Activated CD8-positive, alpha-beta memory T cell treated with anti-CD3 and anti-CD28 coated beads for 48 hours (primary cell): ENCODE results near the gene WDR59.

Source experiments
- DNase-seq, 3 experiments: peaks; one replicate each; pipeline ENCODE4 v3.0.0-alpha.2; 2020; ENCODE audit warnings: low read depth in 2 of 3, low spot score in 2 of 3

WDR59 gene

DNA sequence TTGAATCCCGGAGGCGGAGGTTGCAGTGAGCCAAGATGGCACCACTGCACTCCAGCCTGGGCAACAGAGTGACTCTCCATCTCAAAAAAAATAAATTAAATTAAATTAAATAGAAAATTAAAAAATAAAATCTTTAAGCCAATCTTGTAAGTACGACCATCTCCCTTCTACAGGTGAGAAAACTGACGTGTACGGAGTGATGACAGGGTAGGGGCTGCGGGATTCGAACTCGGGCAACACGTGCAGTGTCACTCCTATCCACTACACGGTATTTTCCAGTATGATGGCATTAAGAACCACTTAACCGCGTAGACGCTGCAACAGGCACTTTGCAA is 762 bp downstream of the WDR59 start:
- peak in 1 of 3 experiments; percentile 1 for DNase-seq

DNA sequence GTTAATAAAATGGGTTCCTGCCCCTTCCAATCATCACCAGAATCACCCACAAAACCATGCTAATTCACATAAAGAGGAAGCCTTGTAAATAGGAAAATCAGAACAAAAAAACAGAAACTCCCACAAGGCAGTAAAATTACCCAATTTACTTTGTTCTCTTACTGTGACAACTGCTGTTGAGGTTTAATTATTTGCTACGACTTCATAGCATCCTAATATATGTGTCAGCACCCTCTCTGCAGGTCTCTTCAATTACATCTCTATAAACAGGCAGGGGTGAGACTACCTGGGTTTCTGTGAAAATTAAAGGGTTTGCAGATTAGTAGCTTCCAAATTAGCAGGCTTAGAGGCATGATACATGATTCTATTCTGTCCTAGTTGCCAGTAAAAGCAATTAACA is 2.7 kb downstream of the WDR59 start:
- no peak for DNase-seq

DNA sequence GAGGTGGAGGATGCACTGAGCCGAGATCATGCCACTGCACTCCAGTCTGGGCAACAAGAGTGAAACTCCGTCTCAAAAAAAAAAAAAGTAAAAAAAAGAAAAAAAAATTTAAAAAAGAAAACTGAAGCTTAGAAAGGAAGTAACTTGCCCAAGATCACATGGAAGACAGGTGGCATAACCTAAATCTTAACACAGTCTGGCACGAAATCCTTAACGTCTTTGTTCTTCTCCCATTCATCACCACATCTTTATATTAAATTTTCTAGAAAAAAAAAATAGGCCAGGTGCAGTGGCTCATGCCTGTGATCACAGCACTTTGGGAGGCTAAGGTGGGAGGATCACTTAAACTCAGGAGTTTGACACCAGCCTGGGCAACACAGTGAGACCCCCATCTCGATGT is 9.3 kb downstream of the WDR59 start:
- no peak for DNase-seq

DNA sequence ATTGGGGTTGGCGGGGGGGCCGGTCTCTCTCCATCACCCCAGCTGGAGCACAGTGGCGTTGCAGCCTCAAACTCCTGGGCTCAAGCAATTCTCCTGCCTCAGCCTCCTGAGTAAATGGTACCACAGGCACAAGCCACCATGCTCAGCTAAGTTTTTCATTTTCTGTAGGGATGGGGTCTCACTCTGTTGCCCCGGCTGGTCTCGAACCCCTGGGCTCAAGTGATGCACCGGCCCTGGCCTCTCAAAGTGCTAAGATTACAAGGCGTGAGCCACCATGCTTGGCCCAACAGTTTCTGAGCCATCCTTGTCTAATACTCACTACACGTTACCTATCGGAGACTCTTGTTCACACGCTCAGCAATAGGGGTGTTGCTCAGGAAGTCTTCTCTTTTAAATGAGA is 11.6 kb downstream of the WDR59 start:
- no peak for DNase-seq

DNA sequence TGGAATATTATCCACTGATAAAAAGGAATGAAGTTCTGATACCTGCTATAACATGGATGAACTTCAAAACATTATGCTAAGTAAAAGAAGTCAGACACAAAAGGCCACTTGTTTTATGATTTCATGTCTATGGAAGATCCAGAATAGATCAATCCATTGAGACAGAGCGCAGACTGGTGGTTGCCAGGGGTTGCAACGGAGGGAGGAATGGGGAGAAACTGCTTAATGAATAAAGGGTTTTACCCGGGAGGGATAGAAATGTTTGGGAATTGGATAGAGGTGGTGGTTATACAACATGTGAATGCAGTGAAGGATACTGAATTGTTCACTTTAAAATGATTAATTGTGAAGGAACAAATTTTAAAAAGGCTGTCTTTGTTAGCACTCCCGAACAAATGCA is 30.2 kb downstream of the WDR59 start:
- no peak for DNase-seq

DNA sequence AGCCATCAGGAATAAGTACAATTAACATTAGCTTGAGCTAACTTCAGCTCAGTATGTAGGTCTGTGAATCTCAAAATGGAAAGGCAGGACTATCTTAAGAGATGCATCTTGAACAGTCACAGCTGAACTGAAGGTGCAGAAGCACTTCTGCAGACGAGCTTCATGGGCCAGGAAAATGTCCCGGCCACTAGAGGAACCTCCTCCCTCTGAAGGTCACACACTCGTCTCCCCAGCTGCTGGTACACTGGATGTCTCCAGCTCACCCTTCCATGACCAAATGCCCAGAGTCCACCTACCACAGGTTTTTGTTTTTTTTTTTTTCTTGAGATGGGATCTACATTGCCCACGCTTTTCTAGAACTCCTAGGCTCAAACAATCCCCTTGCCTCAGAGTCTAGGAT is 33.2 kb downstream of the WDR59 start:
- DNase-seq = no peak

DNA sequence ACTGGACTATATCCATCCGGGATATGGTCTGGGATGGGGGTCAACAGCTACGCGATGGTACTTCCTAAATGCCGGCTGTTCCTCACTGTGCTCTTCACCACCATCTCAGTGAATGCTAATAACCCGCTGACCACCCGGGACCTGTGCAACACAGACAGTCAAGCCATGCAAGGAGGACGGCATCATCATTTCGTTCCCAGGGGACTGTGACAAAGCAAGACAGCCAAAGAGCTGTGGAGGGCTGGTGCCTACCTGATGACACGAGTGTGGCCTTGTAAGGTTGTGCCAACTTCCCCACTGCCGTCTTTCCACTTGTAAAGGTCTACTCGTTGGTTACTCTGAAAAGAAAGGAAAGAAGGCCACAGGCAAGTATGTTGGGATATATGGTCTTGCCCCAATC is 33.7 kb downstream of the WDR59 start:
- no peak for DNase-seq

DNA sequence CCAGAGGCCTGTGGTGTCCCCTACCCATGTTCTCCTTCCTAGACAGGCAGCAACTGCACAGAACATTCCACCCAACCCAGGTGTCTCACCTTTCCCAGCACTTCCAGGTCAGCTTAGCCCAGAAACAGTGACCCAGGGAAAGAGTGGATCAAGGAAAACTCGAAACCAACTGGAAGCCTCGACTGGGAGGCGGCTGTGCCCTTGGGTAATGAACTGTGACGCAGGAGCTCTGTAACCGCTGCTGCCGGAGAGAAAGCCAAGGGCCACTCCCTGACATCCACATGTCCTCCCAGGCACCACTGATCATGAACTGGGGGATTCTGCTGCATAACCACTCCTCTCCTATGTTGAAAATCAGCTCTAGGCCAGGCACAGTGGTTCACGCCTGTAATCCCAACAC is 34.4 kb downstream of the WDR59 start:
- no peak for DNase-seq

DNA sequence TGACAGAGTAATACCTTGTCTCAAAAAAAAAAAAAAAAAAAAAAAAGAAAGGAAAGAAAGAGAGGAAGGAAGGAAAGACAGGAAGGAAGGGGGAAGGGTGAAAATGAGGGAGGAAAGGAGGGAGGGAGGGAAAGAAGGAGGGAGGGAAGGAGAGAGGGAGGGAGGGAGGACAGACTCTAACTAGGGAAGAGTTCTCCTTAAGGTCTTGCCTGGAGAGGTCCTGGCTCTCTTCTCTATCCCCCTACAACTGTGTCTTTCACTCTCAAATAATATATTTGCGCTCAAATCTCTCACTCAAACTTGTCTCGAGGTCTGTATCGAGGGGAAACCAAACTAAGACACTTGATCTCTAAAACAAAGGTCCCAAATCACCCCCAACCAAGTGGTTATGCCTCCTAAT is 35.6 kb downstream of the WDR59 start:
- DNase-seq = no peak

DNA sequence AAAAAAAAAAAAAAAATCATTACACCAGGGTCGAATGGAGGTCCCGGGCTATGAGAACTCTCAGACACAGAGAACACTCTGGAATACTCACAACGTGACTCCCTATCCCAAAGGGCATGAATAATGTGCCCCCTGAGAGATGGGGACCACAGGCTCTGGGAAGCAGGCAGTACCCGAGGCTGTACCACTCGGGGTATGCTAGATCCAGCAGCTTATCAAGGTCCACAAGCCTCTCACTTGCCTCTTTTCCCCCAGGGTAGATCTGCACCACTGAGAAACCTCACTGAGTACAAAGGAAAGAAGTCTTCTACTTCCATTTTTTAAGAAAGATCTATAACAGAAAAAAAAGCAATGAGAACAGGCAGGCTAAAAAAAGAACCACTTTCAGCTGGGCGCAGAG is 40.5 kb downstream of the WDR59 start:
- DNase-seq = no peak

DNA sequence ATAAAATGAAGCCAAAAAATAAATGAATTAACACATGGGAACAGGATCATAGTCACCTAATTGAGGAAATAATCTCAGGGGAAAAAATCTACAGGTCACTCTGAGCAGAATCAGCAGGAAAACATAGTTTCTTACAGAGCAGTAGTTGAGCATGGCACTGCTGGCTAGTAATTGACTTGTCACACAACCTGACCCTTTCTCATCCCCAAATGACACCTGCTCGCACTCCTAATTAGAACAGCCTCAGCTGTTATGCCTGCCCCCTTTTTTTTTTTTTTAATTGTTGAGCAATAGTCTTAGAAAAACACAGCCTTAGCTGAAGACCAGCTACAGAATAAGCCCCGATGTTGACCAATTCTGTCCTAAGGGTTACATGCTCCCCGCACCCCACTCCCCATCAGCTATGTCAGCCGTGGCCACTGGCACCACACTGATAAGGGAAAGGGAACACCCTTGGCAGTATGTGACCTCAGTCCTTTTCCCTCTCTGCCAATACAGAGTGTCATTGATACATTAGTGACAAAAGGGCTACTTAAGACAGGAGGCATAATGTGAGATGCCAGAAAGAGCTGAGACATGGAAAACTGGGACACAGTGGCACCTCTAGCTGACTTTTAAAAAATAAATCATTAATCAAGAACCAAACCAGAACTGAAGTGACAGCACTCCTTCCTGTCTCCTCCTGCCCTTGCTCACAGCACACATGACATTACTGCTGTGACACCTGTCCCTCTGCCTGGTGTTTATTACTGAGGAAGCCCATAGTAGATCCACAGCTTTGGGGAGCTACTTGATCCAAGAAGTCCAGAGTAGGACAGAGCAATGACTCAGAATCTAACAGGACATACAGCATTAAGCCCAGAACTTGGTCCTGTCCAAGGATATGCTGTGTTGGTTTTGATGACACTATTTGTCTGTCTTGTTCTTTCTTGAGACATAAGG is 41.7 kb downstream of the WDR59 start:
- DNase-seq = no peak

DNA sequence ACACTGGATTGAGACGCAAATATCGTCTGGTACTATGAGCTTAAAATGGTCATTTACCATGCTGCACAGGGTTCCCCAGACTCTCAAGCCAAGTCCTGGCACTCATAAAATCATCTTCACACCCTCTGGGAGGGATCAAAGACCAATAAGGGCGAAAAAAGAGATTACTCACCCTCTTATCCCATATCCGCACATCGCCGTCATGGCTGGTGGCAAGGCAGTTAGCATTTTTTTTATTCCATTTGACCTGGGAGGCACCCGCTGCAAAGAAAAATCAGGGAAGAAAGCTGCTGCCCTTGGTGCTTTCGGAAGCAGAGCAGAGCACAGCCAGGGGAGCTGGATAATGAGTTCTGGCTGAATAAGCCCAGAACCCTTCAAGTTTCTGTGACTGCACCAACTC is 42.4 kb downstream of the WDR59 start:
- no peak for DNase-seq

DNA sequence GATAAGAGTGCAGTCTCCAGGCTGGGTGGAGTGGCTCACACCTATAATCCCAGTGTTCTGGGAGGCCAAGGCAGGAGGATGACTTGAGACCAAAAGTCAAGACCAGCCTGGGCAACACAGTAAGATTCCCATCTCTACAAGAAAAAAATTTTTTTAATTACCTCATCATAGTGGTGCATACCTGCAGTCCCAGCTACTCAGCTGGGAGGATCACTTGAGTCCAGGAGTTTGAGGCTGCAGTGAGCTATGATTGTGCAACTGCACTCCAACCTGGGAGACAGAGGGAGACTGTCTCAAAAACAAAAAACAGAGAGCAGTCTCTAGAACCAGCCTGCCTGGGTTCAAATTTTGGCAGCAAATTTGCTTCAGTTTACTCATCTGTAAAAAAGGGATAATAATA is 45.2 kb downstream of the WDR59 start:
- no peak for DNase-seq

DNA sequence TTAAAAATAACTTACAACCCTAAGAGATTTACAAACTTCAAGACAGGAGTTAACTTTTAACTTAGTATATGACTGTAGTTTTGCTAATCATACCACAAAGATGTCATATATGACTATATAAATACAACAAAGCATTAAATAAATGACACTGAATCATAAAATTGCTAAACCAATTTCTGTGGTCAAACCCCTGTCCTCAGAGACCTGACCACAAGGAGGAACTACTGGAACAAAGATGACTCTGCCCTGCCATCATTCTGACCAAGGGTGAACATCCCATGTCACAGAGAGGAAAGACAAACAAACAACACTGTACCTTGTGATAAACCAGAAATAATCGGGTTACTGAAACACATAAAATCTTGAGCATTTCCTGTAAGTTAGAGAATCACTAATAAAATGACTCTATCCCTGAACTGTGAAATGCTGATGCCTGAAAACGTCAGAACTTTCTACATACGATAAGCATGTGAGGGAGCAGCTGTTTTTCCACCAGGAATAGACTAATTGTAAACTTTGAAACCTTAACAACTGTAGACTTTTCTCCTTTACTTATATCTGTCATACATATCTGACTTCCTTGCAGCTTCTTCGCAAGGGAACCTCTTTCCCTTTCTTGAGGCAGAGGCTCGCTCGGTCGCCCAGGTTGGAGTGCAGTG is 47.9 kb downstream of the WDR59 start:
- no peak for DNase-seq

DNA sequence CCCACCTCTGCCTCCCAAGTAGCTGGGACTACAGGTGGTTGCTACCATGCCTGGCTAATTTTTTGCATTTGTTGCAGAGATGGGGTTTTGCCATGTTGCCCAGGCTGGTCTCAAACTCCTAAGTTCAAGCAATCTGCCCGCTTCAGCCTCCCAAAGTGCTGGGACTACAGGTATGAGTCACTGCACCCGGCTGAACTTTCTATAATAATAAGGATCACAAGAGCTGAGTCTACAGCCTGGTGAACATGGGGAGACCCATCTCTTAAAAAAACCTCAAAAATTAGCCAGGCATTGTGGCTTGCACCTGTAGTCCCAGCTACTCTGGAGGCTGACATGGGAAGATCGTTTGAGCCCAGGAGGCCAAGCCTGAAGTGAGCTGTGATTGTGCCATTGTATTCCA is 53.5 kb downstream of the WDR59 start:
- DNase-seq = no peak

DNA sequence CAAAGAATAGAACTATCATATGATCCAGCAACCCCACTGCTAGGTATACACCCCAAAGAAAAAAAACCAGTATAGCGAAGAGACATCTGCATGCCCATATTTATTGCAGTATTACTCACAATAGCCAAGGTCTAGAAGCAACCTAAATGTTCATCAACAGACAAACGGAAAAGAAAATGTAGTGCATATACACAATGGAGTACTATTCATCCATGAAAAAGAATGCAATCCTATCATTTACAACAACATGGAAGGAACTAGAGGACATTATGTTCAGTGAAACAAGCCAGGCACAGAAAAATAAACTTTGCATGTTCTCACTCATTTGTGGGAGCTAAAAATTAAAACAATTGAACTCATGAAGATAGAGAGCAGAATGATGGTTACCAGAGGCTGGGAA is 55.3 kb downstream of the WDR59 start:
- DNase-seq = no peak

DNA sequence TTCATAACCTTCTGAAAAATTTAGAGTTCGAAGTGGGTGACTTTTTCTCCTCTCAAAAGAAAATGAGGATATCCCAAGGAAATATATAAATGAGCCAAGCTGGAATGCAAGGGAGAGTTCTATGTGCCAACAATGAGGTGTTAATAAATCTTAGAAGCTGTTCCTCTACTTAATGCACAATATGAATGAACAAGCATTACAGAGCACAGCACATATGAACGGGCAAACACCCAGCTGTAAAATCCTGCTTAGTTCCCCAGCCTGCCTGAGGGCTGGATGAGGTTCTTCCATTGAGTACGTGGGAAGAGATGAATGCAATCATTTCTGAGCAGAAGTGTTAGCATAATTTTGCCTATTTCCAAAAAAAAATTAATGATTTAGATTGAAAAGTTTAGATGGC is 58.1 kb downstream of the WDR59 start:
- DNase-seq = no peak

DNA sequence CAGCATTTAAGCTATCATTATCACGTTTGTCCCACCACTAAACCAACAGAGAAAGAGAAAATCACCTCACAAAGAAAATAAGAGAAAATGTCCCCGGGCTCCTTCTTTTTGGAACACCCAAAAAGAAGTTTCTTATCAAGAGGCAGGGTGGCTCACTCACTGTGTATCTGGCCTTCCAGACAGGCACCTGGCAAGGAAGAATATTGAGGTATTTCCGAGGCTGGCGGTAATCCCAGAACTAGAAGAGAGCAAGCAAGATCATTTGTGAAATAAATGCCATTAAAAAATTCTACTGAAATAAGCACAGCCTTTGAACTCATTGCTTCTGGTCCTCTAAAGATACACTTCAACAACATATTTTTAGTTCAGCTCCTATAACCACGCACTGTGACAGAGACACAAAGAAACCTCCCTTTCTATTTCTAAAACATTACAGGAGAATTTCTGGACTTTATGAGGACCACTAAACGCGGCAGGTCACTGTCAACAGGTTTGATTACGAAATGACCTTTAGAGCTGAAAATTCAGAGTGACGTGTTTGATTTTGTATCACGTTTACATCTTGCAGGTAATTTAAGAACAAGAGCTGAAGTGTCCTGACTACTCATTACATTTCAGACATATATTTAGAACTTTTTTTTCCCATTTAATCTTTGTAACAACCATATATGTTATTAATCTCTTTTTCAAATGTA is 61.0 kb downstream of the WDR59 start:
- DNase-seq = no peak

DNA sequence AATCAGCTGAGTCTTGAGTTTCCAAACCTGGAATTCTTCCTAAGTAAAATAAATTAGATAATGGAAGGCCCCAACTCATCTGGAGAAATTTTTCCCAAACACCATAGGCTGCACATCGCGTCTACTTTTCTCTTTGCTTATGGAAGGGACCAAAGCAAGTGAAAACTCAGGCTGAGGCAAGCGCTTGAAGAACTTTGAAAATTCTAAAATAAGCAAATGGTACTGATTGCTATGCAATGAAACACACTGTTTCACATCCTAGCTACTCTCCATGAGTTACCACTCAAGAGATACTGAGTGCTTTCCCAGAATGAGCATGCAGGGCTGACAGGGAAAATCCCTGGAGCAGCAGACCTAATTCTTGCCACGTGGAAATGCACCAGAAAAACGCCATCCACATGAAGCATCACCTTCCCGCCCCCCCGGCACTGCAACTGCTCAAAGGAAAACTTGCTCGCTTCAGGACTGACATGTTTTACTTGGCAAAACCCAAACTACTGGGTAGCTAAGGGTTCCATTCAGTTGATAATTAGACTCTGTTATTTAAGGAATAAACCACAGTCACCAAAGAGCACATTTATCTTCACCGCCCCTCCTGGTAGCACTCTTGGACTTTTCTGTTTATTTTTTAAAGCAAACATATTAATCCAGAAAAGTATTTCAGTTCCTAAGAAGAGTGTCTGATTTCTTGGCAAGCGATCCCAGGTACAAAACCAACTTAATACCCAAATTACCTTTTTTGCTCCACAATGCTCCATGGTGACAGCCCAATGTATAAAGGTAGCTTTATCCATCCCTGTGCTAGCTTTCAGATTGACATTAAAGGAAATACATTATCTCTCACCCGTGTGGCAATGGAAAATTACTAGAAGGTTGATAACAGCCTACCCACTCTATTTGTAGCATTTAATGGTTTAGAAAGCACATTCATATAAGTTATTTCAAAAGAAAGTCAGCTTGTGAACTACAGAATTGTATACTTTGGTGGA is 62.5 kb downstream of the WDR59 start:
- no peak for DNase-seq

DNA sequence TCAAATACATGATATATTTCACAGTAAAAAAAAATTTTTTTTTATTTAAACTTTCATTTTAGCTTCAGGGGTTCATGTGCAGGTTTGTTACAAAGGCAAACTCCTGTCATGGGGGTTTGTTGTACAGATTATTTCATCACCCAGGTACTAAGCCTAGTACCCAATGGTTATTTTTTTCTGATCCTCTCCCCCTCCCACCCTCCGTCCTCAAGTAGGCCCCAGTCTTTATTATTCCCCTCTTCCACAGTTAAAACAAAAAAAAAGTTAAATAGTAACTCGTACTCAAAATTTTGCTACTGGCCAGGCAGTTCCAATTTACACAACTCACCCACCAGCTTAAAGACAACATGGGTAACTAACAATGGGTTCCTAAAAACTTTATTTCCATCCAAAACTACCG is 63.9 kb downstream of the WDR59 start:
- no peak for DNase-seq

DNA sequence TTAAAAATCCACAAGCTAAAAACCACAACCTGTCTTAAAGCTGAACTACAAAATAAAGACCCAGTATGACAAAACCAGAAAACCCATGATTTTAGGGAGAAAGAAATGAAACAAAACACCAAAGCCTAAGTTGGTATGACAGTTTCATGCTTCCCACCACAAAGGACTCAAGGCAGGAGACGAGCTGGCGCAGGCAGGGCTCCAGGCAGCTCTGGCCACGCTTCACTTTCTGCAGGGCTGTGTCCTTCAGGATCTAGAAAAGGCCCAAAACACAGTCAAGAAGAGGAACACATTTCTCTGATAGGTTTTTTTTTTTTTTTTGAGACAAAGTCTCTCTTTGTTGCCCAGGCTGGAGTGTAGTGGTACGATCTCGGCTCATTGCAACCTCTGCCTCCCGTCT is 75.3 kb downstream of the WDR59 start:
- no peak for DNase-seq
